Esophagus muscularis mucosa (tissue), 4 donors: ENCODE results near the gene GREB1. TPM values are rescaled to one million over a fixed set of nuclear protein-coding genes. Genes with fewer than 3 reads are reported as not detected.

Experiments
- DNase-seq: peaks from one replicate; pipeline ENCODE4 v3.0.0-alpha.2; 2017; ENCODE audit errors: extremely low spot score
- H3K27ac ChIP-seq, 4 donors: fragments of 200-600 bp; sonication (generic); replicated peaks in 1 of 4; 1 replicate in 3 of 4; 2 replicates in 1 of 4; pipeline ENCODE4 v1.5.1; 2016 to 2019; ENCODE audit warnings: mild to moderate bottlenecking in 1 of 4
- H3K27me3 ChIP-seq, 4 donors: fragments of 200-600 bp; sonication (generic); one replicate each; pipeline versions ENCODE4 v1.5.1 to v1.6.0; 2016 to 2019
- H3K36me3 ChIP-seq, 4 donors: fragments of 200-600 bp; sonication (generic); one replicate each; pipeline ENCODE4 v1.5.1; 2016 to 2019
- H3K4me1 ChIP-seq, 4 donors: fragments of 200-600 bp; sonication (generic); one replicate each; pipeline ENCODE4 v1.5.1; 2016 to 2019
- H3K4me3 ChIP-seq, 4 donors: fragments of 200-600 bp; sonication (generic); 1 replicate in 2 of 4; 2 replicates in 2 of 4; pipeline ENCODE4 v1.5.1; 2016 to 2019; ENCODE audit warnings: mild to moderate bottlenecking in 4 of 4, moderate library complexity in 1 of 4
- H3K9me3 ChIP-seq, 4 donors: fragments of 200-600 bp; sonication (generic); 1 replicate in 3 of 4; 2 replicates in 1 of 4; pipeline ENCODE4 v1.5.1; 2016 to 2019
- CTCF ChIP-seq, 3 experiments: fragments of 200-600 bp in 2 of 3; fragments of 450-650 bp in 1 of 3; sonication (generic) in 2 of 3; IDR thresholded peaks; one replicate each; pipeline ENCODE4 v1.5.1; 2017 to 2019; ENCODE audit warnings: antibody characterized with exemption in 3 of 3, mild to moderate bottlenecking in 2 of 3, moderate library complexity in 1 of 3
- EP300 ChIP-seq: sonication (generic); formaldehyde crosslinking; IDR thresholded peaks from one replicate; pipeline ENCODE4 v1.6.1; 2017; ENCODE audit warnings: antibody characterized with exemption
- POLR2A ChIP-seq: fragments of 450-650 bp; IDR thresholded peaks from one replicate; pipeline ENCODE4 v1.6.1; 2017; ENCODE audit warnings: antibody characterized with exemption, moderate library complexity, mild to moderate bottlenecking, low read depth
- POLR2AphosphoS5 ChIP-seq, 2 donors: sonication (generic); formaldehyde crosslinking; IDR thresholded peaks; one replicate each; pipeline ENCODE4 v1.6.1; 2017; ENCODE audit warnings: antibody characterized with exemption in 2 of 2
- WGBS: methylation state at CpG from one replicate; pipeline ENCODE4 v1.1.5; 2018; 5-methylcytosine and 5-hydroxymethylcytosine counted together
- intact Hi-C: fragments of 100-400 bp; cut with DNase I; formaldehyde crosslinking; loops from one replicate; pipeline ENCODE4 v1.15.1; 2023
- total RNA-seq, 4 donors: library from RNA; depleted of rRNA; stranded (reverse); fragments of >200 nt; gene quantifications; one replicate each; pipeline versions ENCODE4 v1.1.0 to v1.2.1, GENCODE V29; 2016

The GREB1 gene
- total RNA-seq, 4 donors from 2014 or later: 3.7 to 11.0 (median 7.7) TPM

- DNase-seq: no peak
- no peaks in the 10 kb centered on the region for H3K27me3 ChIP-seq
- peak overlapping the region; percentile 30 to 68 (median 54) for H3K27ac ChIP-seq
- H3K4me3 ChIP-seq: no peak overlapping the region
- no peaks in the 10 kb centered on the region for H3K36me3 ChIP-seq
- 73% methylated on average over 12 of the region's 12 CpGs for WGBS
- H3K4me1 ChIP-seq: peaks cover 0 to 21% (median 19%) of the 10 kb centered on the region in 4 donors
- no peaks in the 10 kb centered on the region for H3K9me3 ChIP-seq
- TF ChIP-seq POLR2AphosphoS5 (IDR thresholded peaks at IDR 0.05) (peak in 1 of 2 donors; percentile 13), POLR2A (no peak), EP300 (no peak)
- intact Hi-C loops: no loop called here
Observed at GRCh38 chr2:11574176-11575046, 40.6 kb downstream of the GREB1 start.

GRCh38 chr2:11576398-11576797 lies 42.6 kb downstream of the GREB1 start:
- WGBS: 97% methylated on average over 10 of the region's 10 CpGs
- H3K36me3 ChIP-seq: no peaks in the 10 kb centered on the region
- intact Hi-C loops: no loop called here
- no peaks in the 10 kb centered on the region for H3K27me3 ChIP-seq
- no peak overlapping the region for H3K4me3 ChIP-seq
- DNase-seq: no peak
- no peak overlapping the region for H3K27ac ChIP-seq
- TF ChIP-seq CTCF (IDR thresholded peaks at IDR 0.05) (no peak), EP300 (no peak), POLR2A (no peak), POLR2AphosphoS5 (IDR thresholded peaks at IDR 0.05) (no peak)
- no peaks in the 10 kb centered on the region for H3K9me3 ChIP-seq
- H3K4me1 ChIP-seq: peaks cover 0 to 28% (median 23%) of the 10 kb centered on the region in 4 donors

- WGBS: 81% methylated on average over 9 of the region's 14 CpGs
- DNase-seq: no peak
Observed at GRCh38 chr2:11577101-11577883, 43.4 kb downstream of the GREB1 start.

GRCh38 chr2:11578081-11578948 lies 44.5 kb downstream of the GREB1 start:
- Histone ChIP-seq H3K4me3 (no peak overlapping the region), H3K36me3 (no peaks in the 10 kb centered on the region), H3K9me3 (no peaks in the 10 kb centered on the region), H3K27ac (no peak overlapping the region), H3K4me1 (peaks cover 4 to 41% (median 32%) of the 10 kb centered on the region in 4 donors), H3K27me3 (peaks cover 0 to 4% (median 0%) of the 10 kb centered on the region in 4 donors)
- DNase-seq: no peak
- intact Hi-C loops: no loop called here
- no peak for TF ChIP-seq EP300
- no peak for TF ChIP-seq POLR2AphosphoS5 (IDR thresholded peaks at IDR 0.05)
- no peak for TF ChIP-seq POLR2A
- no peak for TF ChIP-seq CTCF (IDR thresholded peaks at IDR 0.05)
- 87% methylated on average over 20 of the region's 22 CpGs for WGBS

More at GRCh38 chr2:11577101-11577883, 43.4 kb downstream of the GREB1 start:
- Histone ChIP-seq H3K27me3 (peaks cover 0 to under 1% (median 0%) of the 10 kb centered on the region in 4 donors), H3K4me1 (peaks cover 0 to 37% (median 27%) of the 10 kb centered on the region in 4 donors), H3K9me3 (no peaks in the 10 kb centered on the region), H3K4me3 (no peak overlapping the region), H3K27ac (no peak overlapping the region), H3K36me3 (no peaks in the 10 kb centered on the region)
- intact Hi-C loops: no loop called here
- TF ChIP-seq POLR2AphosphoS5 (IDR thresholded peaks at IDR 0.05): no peak

GRCh38 chr2:11578986-11579774 lies 45.3 kb downstream of the GREB1 start:
- TF ChIP-seq POLR2AphosphoS5 (IDR thresholded peaks at IDR 0.05) (no peak), POLR2A (no peak), EP300 (peak; percentile 11)
- Histone ChIP-seq H3K27me3 (peaks cover 0 to 4% (median 0%) of the 10 kb centered on the region in 4 donors), H3K4me3 (no peak overlapping the region), H3K27ac (no peak overlapping the region), H3K4me1 (peaks cover 11 to 41% (median 32%) of the 10 kb centered on the region in 4 donors), H3K9me3 (no peaks in the 10 kb centered on the region), H3K36me3 (no peaks in the 10 kb centered on the region)
- DNase-seq: no peak
- intact Hi-C loops: no loop called here
- WGBS: 83% methylated on average over 11 of the region's 11 CpGs
